ENCODE measurements around the gene NISCH. TPM values are rescaled to one million over a fixed set of nuclear protein-coding genes. Genes with fewer than 3 reads are reported as not detected.
A peak's percentile ranks its signal among the peaks of the same experiment; 100 is the strongest.

Gene NISCH
- total RNA-seq, 1 donor from 2014 or later = 62.5 TPM

DNA sequence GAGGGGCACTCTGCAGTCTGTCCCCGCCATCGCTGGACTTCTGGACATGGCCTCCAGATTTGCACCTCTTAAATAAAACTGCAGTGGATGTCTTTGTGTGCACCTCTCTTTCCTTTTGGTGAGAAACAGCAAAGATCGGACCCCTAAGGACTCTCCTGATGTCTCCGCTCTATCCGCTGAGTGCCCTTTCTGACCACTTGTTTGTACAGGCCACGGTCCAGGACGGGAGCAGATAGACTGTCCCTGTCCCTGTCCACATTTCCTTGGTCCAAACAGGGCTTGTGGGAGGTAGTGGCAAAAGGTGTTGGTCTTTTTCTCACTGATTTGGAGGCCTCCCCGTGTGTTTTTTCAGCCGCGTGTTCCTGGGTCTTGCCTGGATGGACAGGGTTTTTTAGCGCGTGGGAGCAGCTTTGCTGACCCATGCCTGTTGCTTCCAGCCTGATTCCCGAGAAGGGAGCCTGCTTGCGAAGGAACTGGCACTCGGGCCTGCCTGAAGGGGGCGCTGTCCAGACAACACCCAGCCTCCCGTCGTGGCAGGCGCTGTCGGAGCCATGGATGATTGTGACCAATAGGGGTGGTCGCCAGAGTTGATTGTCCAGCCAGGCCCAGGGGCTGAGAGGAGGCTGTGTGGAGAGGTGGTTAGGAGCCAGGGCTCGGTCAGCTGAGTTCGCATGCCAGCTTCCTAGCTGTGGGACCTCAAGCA, 26.6 kb downstream of the NISCH start:
- Histone ChIP-seq H3K36me3 (ENCODE audit: control insufficient read depth, insufficient read depth, low read length) (peaks cover 13% of the 10 kb centered on the region), H3K4me3 (ENCODE audit: low read depth, low read length) (no peak overlapping the region), H3K27me3 (ENCODE audit: control insufficient read depth, insufficient read depth, low read length) (no peaks in the 10 kb centered on the region)
- no peak for DNase-seq (ENCODE audit: low read depth)
- TF ChIP-seq, protein P1, sequence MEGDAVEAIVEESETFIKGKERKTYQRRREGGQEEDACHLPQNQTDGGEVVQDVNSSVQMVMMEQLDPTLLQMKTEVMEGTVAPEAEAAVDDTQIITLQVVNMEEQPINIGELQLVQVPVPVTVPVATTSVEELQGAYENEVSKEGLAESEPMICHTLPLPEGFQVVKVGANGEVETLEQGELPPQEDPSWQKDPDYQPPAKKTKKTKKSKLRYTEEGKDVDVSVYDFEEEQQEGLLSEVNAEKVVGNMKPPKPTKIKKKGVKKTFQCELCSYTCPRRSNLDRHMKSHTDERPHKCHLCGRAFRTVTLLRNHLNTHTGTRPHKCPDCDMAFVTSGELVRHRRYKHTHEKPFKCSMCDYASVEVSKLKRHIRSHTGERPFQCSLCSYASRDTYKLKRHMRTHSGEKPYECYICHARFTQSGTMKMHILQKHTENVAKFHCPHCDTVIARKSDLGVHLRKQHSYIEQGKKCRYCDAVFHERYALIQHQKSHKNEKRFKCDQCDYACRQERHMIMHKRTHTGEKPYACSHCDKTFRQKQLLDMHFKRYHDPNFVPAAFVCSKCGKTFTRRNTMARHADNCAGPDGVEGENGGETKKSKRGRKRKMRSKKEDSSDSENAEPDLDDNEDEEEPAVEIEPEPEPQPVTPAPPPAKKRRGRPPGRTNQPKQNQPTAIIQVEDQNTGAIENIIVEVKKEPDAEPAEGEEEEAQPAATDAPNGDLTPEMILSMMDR (IDR thresholded peaks at IDR 0.05; ENCODE audit: insufficient read depth, low read length, poor library complexity, severe bottlenecking) = peak; percentile 58

DNA sequence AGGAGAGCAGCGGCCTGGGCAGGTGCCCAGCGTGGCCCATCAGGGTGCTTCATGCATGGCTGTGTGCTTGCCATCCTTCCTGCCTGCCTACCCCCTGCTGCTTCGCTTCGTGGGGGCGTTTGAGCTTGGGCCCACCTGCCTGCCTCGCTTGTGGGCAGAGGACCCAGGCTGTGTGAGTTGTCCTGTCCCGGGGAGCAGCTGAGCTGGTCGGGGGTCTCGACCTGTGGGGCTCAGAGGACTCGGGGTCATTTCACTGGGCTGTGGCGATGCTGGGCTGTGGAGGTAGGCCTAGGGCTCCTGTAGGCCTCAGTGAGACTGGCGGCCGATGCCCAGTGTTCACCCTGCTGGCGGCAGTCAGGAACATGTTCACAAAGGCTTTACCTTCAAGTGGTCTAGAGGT, 27.7 kb downstream of the NISCH start:
- H3K27me3 ChIP-seq (ENCODE audit: control insufficient read depth, insufficient read depth, low read length) = no peaks in the 10 kb centered on the region
- TF ChIP-seq, protein P1 (IDR thresholded peaks at IDR 0.05; ENCODE audit: insufficient read depth, low read length, poor library complexity, severe bottlenecking) = no peak
- peaks cover 13% of the 10 kb centered on the region for H3K36me3 ChIP-seq (ENCODE audit: control insufficient read depth, insufficient read depth, low read length)
- no peak for DNase-seq (ENCODE audit: low read depth)
- no peak overlapping the region for H3K4me3 ChIP-seq (ENCODE audit: low read depth, low read length)

DNA sequence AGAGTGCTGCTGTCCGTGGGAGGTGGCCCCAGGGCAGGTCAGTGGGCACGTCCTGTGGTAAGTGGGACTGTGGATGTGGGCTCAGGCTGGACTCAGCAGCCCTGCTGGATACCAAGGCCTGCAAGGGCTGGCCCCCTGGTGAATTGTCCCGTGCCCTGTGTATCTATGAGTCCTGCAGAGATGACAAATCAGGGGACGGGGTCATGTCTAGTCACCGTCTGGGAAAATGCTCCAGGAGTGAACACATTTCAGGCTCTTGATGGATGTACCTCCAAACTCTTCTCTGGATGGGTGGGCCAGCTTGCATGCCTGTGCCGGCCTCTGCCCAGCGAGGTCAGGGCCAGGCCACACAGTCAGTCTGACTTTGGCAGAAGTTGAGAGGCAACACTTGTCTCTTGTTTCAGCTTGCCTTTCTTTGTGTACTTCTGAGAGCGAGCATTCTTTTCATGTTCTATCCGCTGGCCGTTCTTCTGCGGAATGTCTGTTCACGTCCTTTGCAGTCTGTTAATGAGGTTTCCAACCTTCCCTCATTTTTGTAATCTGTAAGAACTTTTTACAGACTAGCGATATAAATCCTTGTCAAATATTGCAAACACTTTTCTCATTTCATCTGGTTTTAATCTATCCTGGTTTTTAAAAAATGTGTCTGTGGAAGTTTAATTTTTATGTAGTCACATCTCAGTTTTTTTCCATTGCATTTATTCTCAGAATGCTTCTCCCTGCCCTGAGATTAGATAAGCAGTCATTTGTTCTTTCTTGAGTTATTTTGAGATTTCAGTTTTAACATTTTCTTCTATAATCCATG, 28.4 kb downstream of the NISCH start:
- Histone ChIP-seq H3K27me3 (ENCODE audit: control insufficient read depth, insufficient read depth, low read length) (no peaks in the 10 kb centered on the region), H3K36me3 (ENCODE audit: control insufficient read depth, insufficient read depth, low read length) (peaks cover 11% of the 10 kb centered on the region), H3K4me3 (ENCODE audit: low read depth, low read length) (no peak overlapping the region)
- no peak for DNase-seq (ENCODE audit: low read depth)
- TF ChIP-seq, protein P1 (IDR thresholded peaks at IDR 0.05; ENCODE audit: insufficient read depth, low read length, poor library complexity, severe bottlenecking) = no peak

DNA sequence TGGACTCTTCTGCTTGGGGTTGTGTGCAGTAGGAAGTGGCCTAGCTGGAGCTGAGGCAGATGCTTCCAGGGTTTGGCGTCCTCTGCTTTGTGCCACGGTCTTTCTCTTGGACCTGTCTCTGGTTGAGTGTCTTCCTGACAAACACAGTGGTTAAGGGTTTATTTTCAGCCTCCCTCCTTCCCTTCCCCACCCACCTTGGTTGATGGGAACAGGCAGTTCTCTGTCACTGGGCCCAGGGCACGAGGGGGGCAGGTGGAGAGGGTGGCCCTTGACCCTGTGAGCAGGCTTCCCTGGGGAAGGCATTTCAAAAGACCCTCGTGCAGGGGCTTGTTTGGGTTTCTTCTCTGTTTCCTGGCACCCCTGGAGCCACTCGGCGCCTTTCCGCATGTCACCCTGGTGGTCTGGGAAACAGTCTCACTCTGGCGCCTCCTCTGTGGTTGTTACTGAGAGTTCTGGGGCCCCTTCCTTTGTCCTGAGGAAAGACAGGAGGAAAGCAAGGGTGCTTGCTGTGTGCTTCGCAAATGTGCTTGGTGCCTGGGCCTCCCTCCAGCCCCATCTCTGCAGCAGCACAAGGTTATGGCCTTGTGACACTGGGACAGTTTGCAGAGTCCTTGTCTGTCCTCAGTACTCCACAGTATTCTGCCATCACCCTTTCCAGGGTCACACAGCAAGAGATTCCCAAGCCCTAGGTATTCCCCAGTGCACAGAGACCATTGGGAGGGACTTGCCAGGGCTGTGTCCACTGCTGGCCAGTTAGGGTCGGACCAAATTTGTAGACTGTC, 29.5 kb downstream of the NISCH start:
- no peak for DNase-seq (ENCODE audit: low read depth)
- H3K4me3 ChIP-seq (ENCODE audit: low read depth, low read length) = no peak overlapping the region
- H3K36me3 ChIP-seq (ENCODE audit: control insufficient read depth, insufficient read depth, low read length) = peaks cover 7% of the 10 kb centered on the region

DNA sequence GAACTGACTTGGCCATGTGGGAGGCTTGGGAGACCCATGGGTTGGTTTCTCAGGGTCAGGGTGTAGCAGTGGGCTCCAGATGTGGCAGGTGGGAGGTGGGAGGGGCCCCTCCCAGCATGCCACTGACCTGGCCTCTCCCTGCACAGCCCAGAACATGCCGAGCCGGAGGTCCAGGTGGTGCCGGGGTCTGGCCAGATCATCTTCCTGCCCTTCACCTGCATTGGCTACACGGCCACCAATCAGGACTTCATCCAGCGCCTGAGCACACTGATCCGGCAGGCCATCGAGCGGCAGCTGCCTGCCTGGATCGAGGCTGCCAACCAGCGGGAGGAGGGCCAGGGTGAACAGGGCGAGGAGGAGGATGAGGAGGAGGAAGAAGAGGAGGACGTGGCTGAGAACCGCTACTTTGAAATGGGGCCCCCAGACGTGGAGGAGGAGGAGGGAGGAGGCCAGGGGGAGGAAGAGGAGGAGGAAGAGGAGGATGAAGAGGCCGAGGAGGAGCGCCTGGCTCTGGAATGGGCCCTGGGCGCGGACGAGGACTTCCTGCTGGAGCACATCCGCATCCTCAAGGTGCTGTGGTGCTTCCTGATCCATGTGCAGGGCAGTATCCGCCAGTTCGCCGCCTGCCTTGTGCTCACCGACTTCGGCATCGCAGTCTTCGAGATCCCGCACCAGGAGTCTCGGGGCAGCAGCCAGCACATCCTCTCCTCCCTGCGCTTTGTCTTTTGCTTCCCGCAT, 31.8 kb downstream of the NISCH start:
- Histone ChIP-seq H3K36me3 (ENCODE audit: control insufficient read depth, insufficient read depth, low read length) (peaks cover 4% of the 10 kb centered on the region), H3K4me3 (ENCODE audit: low read depth, low read length) (no peak overlapping the region), H3K27me3 (ENCODE audit: control insufficient read depth, insufficient read depth, low read length) (no peaks in the 10 kb centered on the region)
- no peak for DNase-seq (ENCODE audit: low read depth)
- TF ChIP-seq, protein P1 (IDR thresholded peaks at IDR 0.05; ENCODE audit: insufficient read depth, low read length, poor library complexity, severe bottlenecking) = no peak

More for the DNA sequence above, 29.5 kb downstream of the NISCH start:
- TF ChIP-seq, protein P1 (IDR thresholded peaks at IDR 0.05; ENCODE audit: insufficient read depth, low read length, poor library complexity, severe bottlenecking) = no peak
- H3K27me3 ChIP-seq (ENCODE audit: control insufficient read depth, insufficient read depth, low read length) = no peaks in the 10 kb centered on the region

All from kidney epithelial cell (primary cell).